Measurements from ENCODE around the gene FARP2. TPM values are rescaled to one million over a fixed set of nuclear protein-coding genes. Genes with fewer than 3 reads are reported as not detected.

FARP2 gene
- total and polyA plus RNA-seq, 4 donors, result 5.8 to 30.9 (median 14.3) TPM

DNA sequence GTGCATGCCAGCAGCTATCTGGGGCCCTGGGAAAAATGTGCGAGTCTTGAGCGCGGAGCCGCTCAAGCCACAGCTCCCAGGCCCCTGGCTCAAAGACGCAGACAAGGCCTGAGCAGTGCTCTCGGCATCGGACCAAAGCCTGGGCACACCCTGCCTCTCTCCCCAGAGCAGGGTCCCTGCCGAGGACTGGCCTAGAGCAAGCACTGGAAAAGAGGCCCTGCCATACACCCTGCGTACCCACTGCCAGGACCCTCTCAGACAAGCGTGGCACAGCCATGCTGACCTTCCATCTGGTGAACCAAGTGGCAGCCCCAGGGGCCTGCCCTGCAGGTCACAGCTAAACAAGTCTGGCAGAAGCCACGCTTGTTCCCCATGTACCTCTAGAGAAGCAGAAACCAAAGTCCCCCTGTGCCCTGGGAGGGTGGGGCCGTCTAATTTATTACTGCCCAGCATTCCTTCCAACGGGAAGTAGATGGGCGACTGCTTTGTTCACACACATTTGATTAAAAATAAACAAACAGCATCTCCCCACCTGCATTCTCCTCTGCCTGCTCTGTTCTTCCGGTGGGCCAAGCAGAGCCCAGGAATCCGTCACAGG, 138.3 kb downstream of the FARP2 start (continued):
- TF ChIP-seq, protein P1, sequence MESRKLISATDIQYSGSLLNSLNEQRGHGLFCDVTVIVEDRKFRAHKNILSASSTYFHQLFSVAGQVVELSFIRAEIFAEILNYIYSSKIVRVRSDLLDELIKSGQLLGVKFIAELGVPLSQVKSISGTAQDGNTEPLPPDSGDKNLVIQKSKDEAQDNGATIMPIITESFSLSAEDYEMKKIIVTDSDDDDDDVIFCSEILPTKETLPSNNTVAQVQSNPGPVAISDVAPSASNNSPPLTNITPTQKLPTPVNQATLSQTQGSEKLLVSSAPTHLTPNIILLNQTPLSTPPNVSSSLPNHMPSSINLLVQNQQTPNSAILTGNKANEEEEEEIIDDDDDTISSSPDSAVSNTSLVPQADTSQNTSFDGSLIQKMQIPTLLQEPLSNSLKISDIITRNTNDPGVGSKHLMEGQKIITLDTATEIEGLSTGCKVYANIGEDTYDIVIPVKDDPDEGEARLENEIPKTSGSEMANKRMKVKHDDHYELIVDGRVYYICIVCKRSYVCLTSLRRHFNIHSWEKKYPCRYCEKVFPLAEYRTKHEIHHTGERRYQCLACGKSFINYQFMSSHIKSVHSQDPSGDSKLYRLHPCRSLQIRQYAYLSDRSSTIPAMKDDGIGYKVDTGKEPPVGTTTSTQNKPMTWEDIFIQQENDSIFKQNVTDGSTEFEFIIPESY (IDR thresholded peaks at IDR 0.05), result no peak
- TF ChIP-seq RXRA (IDR thresholded peaks at IDR 0.05) (no peak), GABPA (IDR thresholded peaks at IDR 0.05 in 1 of 2, conservative IDR thresholded peaks at IDR 0.05 in 1 of 2) (no peak), RAD21 (IDR thresholded peaks at IDR 0.05) (no peak), NR2F2 (IDR thresholded peaks at IDR 0.05) (no peak), SP1 (IDR thresholded peaks at IDR 0.05) (no peak), FOXA2 (IDR thresholded peaks at IDR 0.05) (no peak), FOXA1 (IDR thresholded peaks at IDR 0.05) (no peak), CTCF (IDR thresholded peaks at IDR 0.05; ENCODE audit: low read depth, low read length, missing input control) (no peak)

GRCh38 chr2:241495172-241496002, 139.3 kb downstream of the FARP2 start:
- DNase-seq (ENCODE audit: low spot score), result no peak

More at GRCh38 chr2:241495172-241496002, 139.3 kb downstream of the FARP2 start:
- H3K36me3 ChIP-seq (ENCODE audit: control insufficient read depth in 4 of 4, insufficient read depth in 3 of 4, low read depth in 1 of 4, low read length in 3 of 4), result peaks cover 12 to 69% (median 21%) of the 10 kb centered on the region in 4 donors
- TF ChIP-seq GABPA (IDR thresholded peaks at IDR 0.05 in 1 of 2, conservative IDR thresholded peaks at IDR 0.05 in 1 of 2), result no peak
- no peak for TF ChIP-seq JUND (IDR thresholded peaks at IDR 0.05)
- no peak for TF ChIP-seq EGR1 (IDR thresholded peaks at IDR 0.05; ENCODE audit: low read depth in 2 of 2)
- TF ChIP-seq CTCF (IDR thresholded peaks at IDR 0.05; ENCODE audit: low read depth, low read length, missing input control), result no peak
- TF ChIP-seq HNF4G (IDR thresholded peaks at IDR 0.05), result no peak
- no peaks in the 10 kb centered on the region for H3K9me3 ChIP-seq (ENCODE audit: control insufficient read depth in 4 of 4, low read length in 3 of 4)
- no peaks in the 10 kb centered on the region for H3K27me3 ChIP-seq (ENCODE audit: control insufficient read depth in 4 of 4, insufficient read depth in 4 of 4, low read length in 3 of 4)
- 87% methylated on average over 34 of the region's 34 CpGs for WGBS
- no peak overlapping the region for H3K9ac ChIP-seq (ENCODE audit: low read depth in 1 of 2, low read length in 2 of 2)
- H3K27ac ChIP-seq (ENCODE audit: low read depth in 1 of 2, low read length in 2 of 2), result no peak overlapping the region
- H3K4me3 ChIP-seq (ENCODE audit: low read depth in 1 of 3, low read length in 3 of 3), result no peak overlapping the region
- no peaks in the 10 kb centered on the region for H3K4me1 ChIP-seq (ENCODE audit: control insufficient read depth in 4 of 4, insufficient read depth in 4 of 4, low read length in 3 of 4)

Data from liver (tissue), 9 donors.